SK-N-SH (cell line): Measurements from ENCODE around the gene DNMT3B. TPM values are rescaled to one million over a fixed set of nuclear protein-coding genes. Genes with fewer than 3 reads are reported as not detected.

Experiments
- CTCF ChIA-PET: fragments of 300-600, 350-600 bp; formaldehyde crosslinking; extraction: SDS; loops from one replicate; lab custom pipeline; 2021; lab: Yijun Ruan, JAX
- POLR2A ChIA-PET: fragments of 350-600 bp; sonication (Branson Sonifier 250); formaldehyde crosslinking; extraction: SDS; loops from one replicate; lab custom pipeline; 2020; ENCODE audit warnings: antibody characterized with exemption, inconsistent platforms; lab: Yijun Ruan, JAX
- DNase-seq: peaks from one replicate; pipeline ENCODE4 v3.0.0; 2012
- H2AFZ ChIP-seq: fragments of 200-600 bp; sonication (generic); 2 replicates; pipeline ENCODE4 v1.8.1; 2016; ENCODE audit warnings: antibody characterized with exemption, mild to moderate bottlenecking, low read depth
- H3F3A ChIP-seq: fragments of 200-600 bp; sonication (generic); replicated peaks from 2 replicates; pipeline ENCODE3; 2016; ENCODE audit warnings: antibody characterized with exemption, mild to moderate bottlenecking; ENCODE audit not compliant: insufficient read depth
- H3K27ac ChIP-seq, 2 experiments: fragments of 200-500 bp in 1 of 2; fragments of 200-600 bp in 1 of 2; sonication (Bioruptor generic) in 1 of 2; sonication (generic), shearing (Covaris generic) in 1 of 2; 2 replicates each; pipeline versions ENCODE4 v1.5.1 to v1.6.1; 2014 to 2016; ENCODE audit warnings: low read depth in 2 of 2, inconsistent platforms in 1 of 2, low read length in 1 of 2, mild to moderate bottlenecking in 1 of 2, mixed read lengths in 1 of 2
- H3K27me3 ChIP-seq: fragments of 200-600 bp; sonication (generic), shearing (Covaris generic); 2 replicates; pipeline ENCODE4 v1.6.1; 2016; ENCODE audit warnings: mixed run types; ENCODE audit not compliant: insufficient read depth
- H3K36me3 ChIP-seq, 2 experiments: fragments of 200-500 bp in 1 of 2; fragments of 200-600 bp in 1 of 2; sonication (Bioruptor generic) in 1 of 2; sonication (generic) in 1 of 2; replicated peaks in 1 of 2; 2 replicates each; pipeline versions ENCODE3 to v1.5.1; 2014 to 2016; ENCODE audit warnings: low read length in 1 of 2, mild to moderate bottlenecking in 1 of 2; ENCODE audit not compliant: insufficient read depth in 2 of 2, control insufficient read depth in 1 of 2
- H3K4me1 ChIP-seq, 2 experiments: fragments of 200-500 bp in 1 of 2; fragments of 200-600 bp in 1 of 2; sonication (Bioruptor generic) in 1 of 2; sonication (generic), shearing (Covaris generic) in 1 of 2; 2 replicates each; pipeline versions ENCODE4 v1.5.1 to v1.6.1; 2014 to 2016; ENCODE audit warnings: low read depth in 1 of 2, low read length in 1 of 2, mixed run types in 1 of 2; ENCODE audit not compliant: insufficient read depth in 2 of 2, control insufficient read depth in 1 of 2
- H3K4me2 ChIP-seq: fragments of 200-600 bp; sonication (generic), shearing (Covaris generic); 2 replicates; pipeline ENCODE4 v1.6.1; 2017; ENCODE audit warnings: mixed run types
- H3K4me3 ChIP-seq, 2 experiments: fragments of 200-500 bp in 1 of 2; fragments of 200-600 bp in 1 of 2; sonication (Bioruptor generic) in 1 of 2; sonication (generic), shearing (Covaris generic) in 1 of 2; 2 replicates each; pipeline versions ENCODE4 v1.5.1 to v1.8.1; 2014 to 2016; ENCODE audit warnings: low read depth in 2 of 2, inconsistent platforms in 1 of 2, low read length in 1 of 2, mild to moderate bottlenecking in 1 of 2, mixed read lengths in 1 of 2, moderate library complexity in 1 of 2
- H3K79me2 ChIP-seq: fragments of 200-600 bp; sonication (generic); 2 replicates; pipeline ENCODE4 v1.8.1; 2017; ENCODE audit warnings: mild to moderate bottlenecking; ENCODE audit not compliant: insufficient read depth
- H3K9ac ChIP-seq: fragments of 200-600 bp; sonication (generic); 2 replicates; pipeline ENCODE4 v1.6.1; 2017; ENCODE audit warnings: mixed run types
- H3K9me2 ChIP-seq: fragments of 200-600 bp; sonication (generic); 2 replicates; pipeline ENCODE4 v1.6.1; 2017; ENCODE audit warnings: mixed run types
- H3K9me3 ChIP-seq: fragments of 200-600 bp; sonication (generic); 2 replicates; pipeline ENCODE4 v1.6.1; 2017; ENCODE audit warnings: mixed run types, mild to moderate bottlenecking, moderate library complexity
- H4K20me1 ChIP-seq: fragments of 200-600 bp; sonication (generic); 2 replicates; pipeline ENCODE4 v1.6.1; 2017; ENCODE audit warnings: mild to moderate bottlenecking, mixed run types; ENCODE audit not compliant: insufficient read depth
- CHD2 ChIP-seq: fragments of 150-350 bp; IDR thresholded peaks from 2 replicates; pipeline ENCODE4 v1.6.1; 2018; ENCODE audit warnings: low read length; ENCODE audit not compliant: partially characterized antibody
- ELF1 ChIP-seq: IDR thresholded peaks from 2 replicates; pipeline ENCODE4 v1.4.0; 2012
- FOSL2 ChIP-seq: IDR thresholded peaks from 2 replicates; pipeline ENCODE4 v1.4.0; 2012; ENCODE audit warnings: low read depth, mild to moderate bottlenecking, moderate library complexity, borderline replicate concordance
- FOXJ3 ChIP-seq: sonication (generic); formaldehyde crosslinking; IDR thresholded peaks from 2 replicates; pipeline ENCODE4 v1.5.1; 2020; ENCODE audit warnings: mild to moderate bottlenecking, missing genetic modification reagents
- GABPA ChIP-seq: IDR thresholded peaks from 2 replicates; pipeline ENCODE4 v1.4.0; 2012; ENCODE audit warnings: low read depth, mild to moderate bottlenecking
- GATA2 ChIP-seq: sonication (generic); formaldehyde crosslinking; IDR thresholded peaks from 2 replicates; pipeline ENCODE4 v1.5.0; 2020; ENCODE audit warnings: mild to moderate bottlenecking, missing genetic modification reagents
- IRF3 ChIP-seq: fragments of 150-350 bp; IDR thresholded peaks from 2 replicates; pipeline ENCODE4 v1.6.1; 2016; ENCODE audit warnings: mild to moderate bottlenecking, low read depth, low read length
- JUND ChIP-seq: IDR thresholded peaks from 2 replicates; pipeline ENCODE4 v1.4.0; 2012
- NFIC ChIP-seq: IDR thresholded peaks from 2 replicates; pipeline ENCODE4 v1.4.0; 2012; ENCODE audit warnings: borderline replicate concordance
- NRF1 ChIP-seq: IDR thresholded peaks from 2 replicates; pipeline ENCODE4 v1.6.1; 2012; ENCODE audit warnings: low read depth, mild to moderate bottlenecking, low read length
- RAD21 ChIP-seq: IDR thresholded peaks from 2 replicates; pipeline ENCODE4 v1.6.1; 2012; ENCODE audit warnings: mild to moderate bottlenecking, low read length
- REST ChIP-seq: IDR thresholded peaks from 2 replicates; pipeline ENCODE4 v1.6.1; 2012; ENCODE audit warnings: mild to moderate bottlenecking, low read depth, low read length, moderate library complexity
- SIN3A ChIP-seq: IDR thresholded peaks from 2 replicates; pipeline ENCODE4 v1.6.1; 2012; ENCODE audit warnings: low read depth, mild to moderate bottlenecking, low read length, moderate library complexity, borderline replicate concordance
- SMC3 ChIP-seq: IDR thresholded peaks from 2 replicates; pipeline ENCODE4 v1.6.1; 2012; ENCODE audit warnings: low read depth, low read length, improper control_type of control experiment
- TAF1 ChIP-seq: IDR thresholded peaks from 2 replicates; pipeline ENCODE4 v1.6.1; 2012; ENCODE audit warnings: low read depth, mild to moderate bottlenecking, low read length, moderate library complexity, borderline replicate concordance
- TCF12 ChIP-seq: IDR thresholded peaks from 2 replicates; pipeline ENCODE4 v1.4.0; 2012
- YY1 ChIP-seq: IDR thresholded peaks from 2 replicates; pipeline ENCODE4 v1.4.0; 2012; ENCODE audit warnings: low read depth, mild to moderate bottlenecking
- ZBTB33 ChIP-seq: IDR thresholded peaks from 2 replicates; pipeline ENCODE4 v1.4.0; 2012; ENCODE audit warnings: low read depth, borderline replicate concordance
- whole genome bisulfite sequencing: methylation state at CpG from one replicate; pipeline ENCODE4 v1.1.6; 2017; ENCODE audit warnings: low lambda C conversion rate; 5-methylcytosine and 5-hydroxymethylcytosine counted together
- polyA plus RNA-seq, 3 experiments: library from polyadenylated mRNA; depleted of rRNA; stranded (reverse); fragments of >200 nt; gene quantifications; 2 replicates each; pipeline ENCODE4 v1.2.3, GENCODE V29; 2012

Gene DNMT3B
- polyA plus RNA-seq, 1 of the 3 experiments (the other 2 are of a cell fraction): 2.2 TPM

- Histone ChIP-seq H3K9ac (peak overlapping the region; percentile 85), H3K4me3 (peak overlapping the region; percentile 72 to 86), H3K9me3 (no peaks in the 10 kb centered on the region), H3K4me1 (peaks cover 0 to 12% of the 10 kb centered on the region in 2 experiments; a peak in 2 of 4 replicates), H3K36me3 (no peaks in the 10 kb centered on the region), H3K4me2 (peak overlapping the region; percentile 93), H3K9me2 (no peaks in the 10 kb centered on the region), H3K27me3 (no peaks in the 10 kb centered on the region), H3F3A (peaks cover 7% of the 10 kb centered on the region), H4K20me1 (no peaks in the 10 kb centered on the region), H3K27ac (no peak overlapping the region), H2AFZ (peak overlapping the region; percentile 88; the same call in 1 of the 2 replicates), H3K79me2 (peaks cover 16% of the 10 kb centered on the region; the same call in 1 of the 2 replicates)
- ChIA-PET CTCF (interaction anchor here (1.0 to 4.9 kb wide), 6 partner anchors 9 to 26 kb away, joined by 3 to 39 read pairs (median 8); partner anchors contain the start of gene COMMD7), POLR2A (interaction anchor here (1.6 to 1.9 kb wide), 2 partner anchors 15 to 20 kb away, joined by 5 to 11 read pairs; partner anchors contain the start of gene COMMD7)
- DNase-seq: peak; percentile 56
- 64% methylated on average over 18 of the region's 40 CpGs for WGBS
- TF ChIP-seq JUND: no peak
- no peak for TF ChIP-seq ELF1
- TF ChIP-seq CHD2: no peak
- TF ChIP-seq GATA2: no peak
- no peak for TF ChIP-seq NFIC
- TF ChIP-seq TAF1: no peak
- TF ChIP-seq REST: no peak
- TF ChIP-seq SMC3: no peak
- TF ChIP-seq YY1: no peak
- no peak for TF ChIP-seq RAD21
- no peak for TF ChIP-seq FOXJ3
- no peak for TF ChIP-seq TCF12
- no peak for TF ChIP-seq GABPA
- no peak for TF ChIP-seq FOSL2
- no peak for TF ChIP-seq ZBTB33
- no peak for TF ChIP-seq SIN3A
- no peak for TF ChIP-seq IRF3
- TF ChIP-seq NRF1: no peak
These were observed 1.2 kb downstream of the DNMT3B start for GRCh38 chr20:32763202-32764004.
